HepG2 (cell line): ENCODE measurements around the gene DDRGK1. TPM values are rescaled to one million over a fixed set of nuclear protein-coding genes. Genes with fewer than 3 reads are reported as not detected.
A peak's percentile ranks its signal among the peaks of the same experiment; 100 is the strongest.

Experiments used
- ATF7 ChIP-seq, 2 experiments: fragments of 450-650 bp in 1 of 2; sonication (generic) in 1 of 2; formaldehyde crosslinking in 1 of 2; IDR thresholded peaks; 2 replicates each; pipeline versions ENCODE4 v1.4.0 to v1.6.1; 2016 to 2020; ENCODE audit warnings: antibody characterized with exemption in 1 of 2, mild to moderate bottlenecking in 1 of 2, missing genetic modification reagents in 1 of 2
- DNMT3B ChIP-seq: conservative IDR thresholded peaks from 2 replicates; pipeline ENCODE4 v1.6.1; 2016; ENCODE audit warnings: missing biosample characterization, control low read depth
- HBP1 ChIP-seq: IDR thresholded peaks from 2 replicates; pipeline ENCODE4 v1.6.1; 2016; ENCODE audit warnings: low read depth, control low read depth
- HHEX ChIP-seq: IDR thresholded peaks from 2 replicates; pipeline ENCODE4 v1.6.1; 2016; ENCODE audit warnings: control low read depth
- HNRNPL ChIP-seq: fragments of 200-400 bp; formaldehyde crosslinking; IDR thresholded peaks from 2 replicates; pipeline ENCODE4 v1.6.1; 2017; ENCODE audit warnings: mild to moderate bottlenecking, low read depth, low read length
- IKZF5 ChIP-seq: IDR thresholded peaks from 2 replicates; pipeline ENCODE4 v1.6.1; 2018; ENCODE audit warnings: missing genetic modification reagents, mild to moderate bottlenecking, missing compliant biosample characterization
- MIXL1 ChIP-seq: IDR thresholded peaks from 2 replicates; pipeline ENCODE4 v1.6.1; 2016
- PITX1 ChIP-seq: sonication (generic); formaldehyde crosslinking; IDR thresholded peaks from 2 replicates; pipeline ENCODE4 v1.5.1; 2020; ENCODE audit warnings: mild to moderate bottlenecking, missing genetic modification reagents
- POLR2AphosphoS2 ChIP-seq: IDR thresholded peaks from 2 replicates; pipeline ENCODE4 v1.6.1; 2011; ENCODE audit warnings: low read depth, low read length, improper control_type of control experiment
- PPARG ChIP-seq: conservative IDR thresholded peaks from 2 replicates; pipeline ENCODE4 v1.6.1; 2016; ENCODE audit warnings: missing biosample characterization, missing genetic modification reagents
- RAD51 ChIP-seq: fragments of 450-650 bp; IDR thresholded peaks from 2 replicates; pipeline ENCODE4 v1.6.1; 2016; ENCODE audit warnings: borderline replicate concordance
- RFX1 ChIP-seq: fragments of 450-650 bp; IDR thresholded peaks from 2 replicates; pipeline ENCODE4 v1.6.1; 2017
- SMAD1 ChIP-seq: sonication (generic); formaldehyde crosslinking; IDR thresholded peaks from 2 replicates; pipeline ENCODE4 v1.4.0; 2020; ENCODE audit warnings: missing genetic modification reagents, low read depth, mild to moderate bottlenecking, borderline replicate concordance
- YEATS2 ChIP-seq: sonication (generic); formaldehyde crosslinking; IDR thresholded peaks from 2 replicates; pipeline ENCODE4 v1.4.0; 2020; ENCODE audit warnings: missing genetic modification reagents, borderline replicate concordance
- ZBTB7B ChIP-seq: sonication (generic); formaldehyde crosslinking; IDR thresholded peaks from 2 replicates; pipeline ENCODE4 v1.4.0; 2020; ENCODE audit warnings: missing genetic modification reagents
- ZFP62 ChIP-seq: sonication (generic); formaldehyde crosslinking; IDR thresholded peaks from 2 replicates; pipeline ENCODE4 v1.4.0; 2020; ENCODE audit warnings: missing genetic modification reagents
- ZKSCAN8 ChIP-seq: IDR thresholded peaks from 2 replicates; pipeline ENCODE4 v1.6.1; 2016; ENCODE audit warnings: borderline replicate concordance, missing genetic modification reagents, missing compliant biosample characterization
- ZNF546 ChIP-seq: sonication (generic); formaldehyde crosslinking; conservative IDR thresholded peaks from 2 replicates; pipeline ENCODE4 v1.8.1; 2023; ENCODE audit warnings: mild to moderate bottlenecking, missing genetic modification reagents
- ZNF674 ChIP-seq: sonication (generic); formaldehyde crosslinking; IDR thresholded peaks from 2 replicates; pipeline ENCODE4 v1.5.0; 2020; ENCODE audit warnings: low read depth, mild to moderate bottlenecking, missing genetic modification reagents
- ZNF747 ChIP-seq: sonication (generic); formaldehyde crosslinking; IDR thresholded peaks from 2 replicates; pipeline ENCODE4 v1.8.1; 2023; ENCODE audit warnings: missing genetic modification reagents, mild to moderate bottlenecking, borderline replicate concordance
- ZNF770 ChIP-seq: sonication (generic); formaldehyde crosslinking; IDR thresholded peaks from 2 replicates; pipeline ENCODE4 v1.5.0; 2020; ENCODE audit warnings: mild to moderate bottlenecking, missing genetic modification reagents
- ZNF780A ChIP-seq: sonication (generic); formaldehyde crosslinking; IDR thresholded peaks from 2 replicates; pipeline ENCODE4 v1.8.0; 2022; ENCODE audit warnings: mild to moderate bottlenecking, missing genetic modification reagents, moderate library complexity
- polyA plus RNA-seq, 8 experiments: library from polyadenylated mRNA; depleted of rRNA in 3 of 8; stranded (reverse) in 7 of 8; unstranded in 1 of 8; fragments of >200 nt; fragmentation: Illumina TruSeq in 4 of 8; extraction: Trizol in 4 of 8; gene quantifications; 2 replicates each; pipeline versions ENCODE4 v1.2.1 to v1.2.3, GENCODE V29; 2011 to 2016; ENCODE audit warnings: low read depth in 4 of 8, missing spikeins in 1 of 8, mixed read lengths in 1 of 8; ENCODE audit not compliant: insufficient read depth in 1 of 8
- total RNA-seq, 5 experiments: library from RNA; depleted of rRNA; stranded (reverse); fragments of >200 nt; fragmentation: Illumina TruSeq; extraction: Trizol; gene quantifications; 2 replicates each; pipeline ENCODE4 v1.2.3, GENCODE V29; 2016; ENCODE audit warnings: low read depth in 1 of 5

The DDRGK1 gene
- total and polyA plus RNA-seq, 2 of the 13 experiments (the other 11 are each of a cell fraction or from before 2014, with no cell fraction given): 96.7 to 149 TPM

- TF ChIP-seq PPARG (CRISPR knock-in tag) (peak; percentile 29), ZFP62 (0 out of 2 replicates have a peak, but pooled peaks have one; percentile 13), ZNF546 (peak; percentile 90; the same call in 1 of the 2 replicates), RFX1 (no peak), ZNF780A (CRISPR knock-in tag) (peak; percentile 96; the same call in 1 of the 2 replicates), DNMT3B (CRISPR knock-in tag) (peak; percentile 96), ATF7 (IDR thresholded peaks at IDR 0.05) (no peak), ATF7 (CRISPR knock-in tag; IDR thresholded peaks at IDR 0.05) (peak; percentile 75), MIXL1 (peak; percentile 80), SMAD1 (CRISPR knock-in tag) (peak; percentile 99; the same call in 1 of the 2 replicates), RAD51 (no peak), ZNF674 (CRISPR knock-in tag) (peak; percentile 62; the same call in 1 of the 2 replicates), POLR2AphosphoS2 (peak; percentile 12; the same call in 1 of the 2 replicates), IKZF5 (CRISPR knock-in tag) (peak; percentile 84), HBP1 (peak; percentile 96), YEATS2 (CRISPR knock-in tag) (peak; percentile 68), ZBTB7B (peak; percentile 99), HNRNPL (peak; percentile 83), ZNF770 (CRISPR knock-in tag) (peak; percentile 93), ZKSCAN8 (CRISPR knock-in tag) (peak; percentile 39; the same call in 1 of the 2 replicates), ZNF747 (CRISPR knock-in tag) (peak; percentile 95), PITX1 (CRISPR knock-in tag) (peak; percentile 81; the same call in 1 of the 2 replicates), HHEX (CRISPR knock-in tag) (peak; percentile 61)
Observed at GRCh38 chr20:3173610-3174441, 30.7 kb downstream of the DDRGK1 start (continued).
